GOT3 (cell line): ENCODE results near the gene FURIN.
"Not testable (repeated sequence)": the region's sequence is repeated elsewhere in the genome, so short reads cannot be mapped to it uniquely, and the experiment has no call there.

Experiments used
- DNase-seq: peaks from one replicate; lab custom pipeline; 2025; ENCODE audit warnings: mixed read lengths; lab: John Stamatoyannopoulos, UW

Gene FURIN

GRCh38 chr15:90844696-90845095, 23.7 kb upstream of the FURIN start:
- DNase-seq, result no peak

- DNase-seq, result peak; percentile 47
These were observed 23.0 kb upstream of the FURIN start for GRCh38 chr15:90845201-90845949.

GRCh38 chr15:90849424-90849823, 19.0 kb upstream of the FURIN start:
- DNase-seq, result not testable (repeated sequence)

- no peak for DNase-seq
These were observed 17.3 kb upstream of the FURIN start for GRCh38 chr15:90851114-90851513.

GRCh38 chr15:90851940-90852339, 16.4 kb upstream of the FURIN start:
- DNase-seq, result no peak

- no peak for DNase-seq
These were observed 13.2 kb upstream of the FURIN start for GRCh38 chr15:90855139-90855538.

GRCh38 chr15:90857337-90857736, 11.1 kb upstream of the FURIN start:
- no peak for DNase-seq

- DNase-seq, result no peak
These were observed 10.4 kb upstream of the FURIN start for GRCh38 chr15:90857883-90858443.

GRCh38 chr15:90859234-90860131, 8.9 kb upstream of the FURIN start:
- DNase-seq, result no peak

GRCh38 chr15:90860450-90860849, 7.9 kb upstream of the FURIN start:
- no peak for DNase-seq

GRCh38 chr15:90860942-90861675, 7.3 kb upstream of the FURIN start:
- DNase-seq, result no peak

GRCh38 chr15:90862487-90862886, 5.9 kb upstream of the FURIN start:
- no peak for DNase-seq

- DNase-seq, result no peak
These were observed 5.2 kb upstream of the FURIN start for GRCh38 chr15:90862964-90863778.

- DNase-seq, result no peak
These were observed 4.4 kb upstream of the FURIN start for GRCh38 chr15:90863987-90864386.

- DNase-seq, result no peak
These were observed 3.9 kb upstream of the FURIN start for GRCh38 chr15:90864507-90864906.

- no peak for DNase-seq
These were observed 2.7 kb upstream of the FURIN start for GRCh38 chr15:90865702-90866101.

- DNase-seq, result no peak
These were observed 2.1 kb upstream of the FURIN start for GRCh38 chr15:90866161-90866715.

- DNase-seq, result no peak
These were observed 1.6 kb upstream of the FURIN start for GRCh38 chr15:90866800-90867199.

- DNase-seq, result no peak
These were observed 753 bp downstream of the FURIN start for GRCh38 chr15:90869140-90869541.

GRCh38 chr15:90869601-90870353, 1.4 kb downstream of the FURIN start:
- DNase-seq, result no peak
